ENCODE measurements around the gene TP53. TPM values are rescaled to one million over a fixed set of nuclear protein-coding genes. Genes with fewer than 3 reads are reported as not detected.

Gene TP53
- total and polyA plus RNA-seq, 2 of the 4 experiments (the other 2 are of a cell fraction), result 31.2 to 48.5 TPM

DNA sequence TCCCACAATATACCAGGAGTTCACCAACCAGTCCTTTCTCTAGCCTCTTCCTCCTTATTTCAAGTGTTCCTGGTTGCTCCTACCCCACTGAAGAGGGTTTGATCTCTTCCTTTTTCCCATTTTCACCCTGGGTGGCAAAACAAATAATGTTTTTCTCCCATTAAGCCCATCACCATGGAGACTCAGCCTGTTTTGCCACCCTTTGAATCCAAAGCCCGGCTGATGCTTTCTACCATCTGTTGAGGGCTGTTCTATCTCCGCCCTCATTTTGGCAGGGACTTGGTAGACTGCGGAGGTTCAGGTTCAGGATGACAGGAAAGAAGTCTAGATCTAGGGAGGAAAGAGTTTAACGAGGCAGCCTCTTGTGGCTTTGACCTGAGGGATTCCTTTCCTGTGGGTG, 32.8 kb upstream of the TP53 start:
- Histone ChIP-seq H3K36me3 (ENCODE audit: control insufficient read depth, insufficient read depth, low read length) (no peaks in the 10 kb centered on the region), H2BK20ac (ENCODE audit: low read depth, low read length) (no peak overlapping the region), H2BK5ac (ENCODE audit: low read depth, low read length, poor library complexity, severe bottlenecking) (no peak overlapping the region), H3K9me3 (ENCODE audit: control insufficient read depth, insufficient read depth, low read length) (no peaks in the 10 kb centered on the region), H3K9me1 (ENCODE audit: insufficient read depth, low read length) (0 out of 2 replicates have a peak, but pooled peaks cover 4% of the 10 kb centered on the region), H4K20me1 (ENCODE audit: insufficient read depth, low read length) (no peaks in the 10 kb centered on the region; the same call in 1 of the 2 replicates), H2AK9ac (replicated peaks; ENCODE audit: low read depth, low read length, poor library complexity) (no peak overlapping the region), H3K4me2 (ENCODE audit: low read depth, low read length) (no peak overlapping the region), H3K14ac (replicated peaks; ENCODE audit: low read depth, low read length) (no peak overlapping the region), H3K4ac (ENCODE audit: low read depth, low read length) (no peak overlapping the region), H3K27me3 (ENCODE audit: control insufficient read depth, insufficient read depth, low read length) (peaks cover 58% of the 10 kb centered on the region), H4K5ac (ENCODE audit: low read depth, low read length) (no peak overlapping the region), H3K9ac (ENCODE audit: low read depth, low read length) (no peak overlapping the region), H3K79me1 (ENCODE audit: low read depth in 1 of 2, low read length in 2 of 2) (no peaks in the 10 kb centered on the region), H2BK15ac (ENCODE audit: low read depth, low read length) (no peak overlapping the region), H2AK5ac (ENCODE audit: low read depth, low read length) (no peak overlapping the region), H3K18ac (ENCODE audit: low read depth, low read length) (no peak overlapping the region), H3K4me1 (ENCODE audit: control insufficient read depth, insufficient read depth, low read length) (peaks cover 5% of the 10 kb centered on the region; the same call in 1 of the 2 replicates), H4K8ac (ENCODE audit: low read depth in 2 of 2, low read length in 2 of 2) (no peak overlapping the region), H2BK120ac (ENCODE audit: low read depth, low read length) (no peak overlapping the region), H3K27ac (ENCODE audit: insufficient read depth, low read length) (no peak overlapping the region), H3K4me3 (ENCODE audit: insufficient read depth, low read depth, low read length) (no peak overlapping the region), H3K23ac (ENCODE audit: low read depth, low read length) (no peak overlapping the region), H3K56ac (ENCODE audit: extremely low read depth, insufficient read depth, low read length) (no peak overlapping the region), H2AFZ (replicated peaks; ENCODE audit: low read length, poor library complexity) (no peak overlapping the region), H4K91ac (ENCODE audit: insufficient read depth, low read depth, low read length) (no peak overlapping the region)
- CTCF ChIA-PET, result no interaction called here
- 30% methylated on average over 3 of the region's 4 CpGs; no CpG with 5 or more reads in 1 of the 2 experiments for WGBS, 2 experiments (ENCODE audit: extremely low coverage in 2 of 2, insufficient read length in 1 of 2)
- no peak for ATAC-seq (ENCODE audit: low read depth)
- intact Hi-C loops (cut with micrococcal nuclease), result no loop called here
- POLR2A ChIA-PET (ENCODE audit: unreplicated experiment), result no interaction called here
- TF ChIP-seq POLR2A (IDR thresholded peaks at IDR 0.05; ENCODE audit: low read depth, low read length) (no peak), MAZ (IDR thresholded peaks at IDR 0.05; ENCODE audit: borderline replicate concordance, low read depth, low read length) (no peak), RCOR1 (IDR thresholded peaks at IDR 0.05; ENCODE audit: insufficient replicate concordance, low read length) (no peak), SMC3 (IDR thresholded peaks at IDR 0.05; ENCODE audit: low read depth, low read length) (no peak), CHD1 (IDR thresholded peaks at IDR 0.05; ENCODE audit: low read depth, low read length) (no peak), RFX5 (IDR thresholded peaks at IDR 0.05; ENCODE audit: low read depth, low read length) (no peak), BHLHE40 (IDR thresholded peaks at IDR 0.05; ENCODE audit: low read depth, low read length) (no peak), FOS (IDR thresholded peaks at IDR 0.05; ENCODE audit: low read depth, low read length) (no peak), MAFK (IDR thresholded peaks at IDR 0.05; ENCODE audit: low read depth, low read length) (no peak), MXI1 (IDR thresholded peaks at IDR 0.05; ENCODE audit: borderline replicate concordance, low read depth, low read length) (no peak)
- TF ChIP-seq, protein P1, sequence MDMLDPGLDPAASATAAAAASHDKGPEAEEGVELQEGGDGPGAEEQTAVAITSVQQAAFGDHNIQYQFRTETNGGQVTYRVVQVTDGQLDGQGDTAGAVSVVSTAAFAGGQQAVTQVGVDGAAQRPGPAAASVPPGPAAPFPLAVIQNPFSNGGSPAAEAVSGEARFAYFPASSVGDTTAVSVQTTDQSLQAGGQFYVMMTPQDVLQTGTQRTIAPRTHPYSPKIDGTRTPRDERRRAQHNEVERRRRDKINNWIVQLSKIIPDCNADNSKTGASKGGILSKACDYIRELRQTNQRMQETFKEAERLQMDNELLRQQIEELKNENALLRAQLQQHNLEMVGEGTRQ (IDR thresholded peaks at IDR 0.05; ENCODE audit: low read depth, low read length), result no peak
- in situ Hi-C loops (cut with MboI; ENCODE audit: low sequenced_read_pairs), result no loop called here
- BruUV-seq (replicated peaks), result no TSS peak
- dilution Hi-C loops (cut with HindIII; ENCODE audit: low sequenced_read_pairs, unreplicated experiment), result no loop called here
- no peak for DNase-seq
